ENCODE results near the gene LAMTOR3. TPM values are rescaled to one million over a fixed set of nuclear protein-coding genes. Genes with fewer than 3 reads are reported as not detected.
"Not testable (repeated sequence)": the region's sequence is repeated elsewhere in the genome, so short reads cannot be mapped to it uniquely, and the experiment has no call there.

Gene LAMTOR3
- total RNA-seq, 1 donor from 2014 or later: 29.8 TPM

GRCh38 chr4:99833756-99834155, 60.5 kb downstream of the LAMTOR3 start:
- intact Hi-C loops (cut with micrococcal nuclease): no loop called here

- intact Hi-C loops (cut with micrococcal nuclease): no loop called here
Measured at GRCh38 chr4:99832758-99833157, 61.5 kb downstream of the LAMTOR3 start.

GRCh38 chr4:99832321-99832720, 61.9 kb downstream of the LAMTOR3 start:
- intact Hi-C loops (cut with micrococcal nuclease): no loop called here

- intact Hi-C loops (cut with micrococcal nuclease): not testable (repeated sequence)
Measured at GRCh38 chr4:99830051-99830450, 64.2 kb downstream of the LAMTOR3 start.

- intact Hi-C loops (cut with micrococcal nuclease): no loop called here
Measured at GRCh38 chr4:99828477-99828876, 65.8 kb downstream of the LAMTOR3 start.

Other genes with a start within 250 kb of the LAMTOR3 start
- not detected in 2 replicates for gene C4orf54, start 236.6 kb downstream of the LAMTOR3 start, total RNA-seq
- gene DAPP1, start 77.6 kb downstream of the LAMTOR3 start, total RNA-seq: 30.0 and 32.0 TPM in 2 replicates
- gene DNAJB14, start 52.2 kb upstream of the LAMTOR3 start, total RNA-seq: 51.8 and 54.3 TPM in 2 replicates
- 538 and 544 TPM in 2 replicates for gene H2AZ1, start 55.8 kb upstream of the LAMTOR3 start, total RNA-seq

Measured in T-helper 2 cell treated with Interferon-gamma antibody and Interleukin-4, amounts not matched to agents 100 ng/mL and 5 ng/mL, for 36 hours (primary cell).